IMR-90 (cell line): ENCODE measurements around the gene CD163. TPM values are rescaled to one million over a fixed set of nuclear protein-coding genes. Genes with fewer than 3 reads are reported as not detected.

Experiments
- ATAC-seq: fragments of 200-7000 bp; cut with Tn5 transposase; 2 replicates; pipeline ENCODE4 v1.9.1; 2020; ENCODE audit warnings: low read depth, mild to moderate bottlenecking, moderate library complexity
- BruUV-seq: library from RNA; stranded (reverse); fragments of 400-500 nt; replicated peaks from 2 replicates; lab custom pipeline; 2021; lab: Mats Ljungman, UMichigan
- CTCF ChIA-PET: fragments of 300-600 bp; formaldehyde crosslinking; extraction: SDS; loops from one replicate; lab custom pipeline; 2021; ENCODE audit warnings: antibody characterized with exemption; lab: Yijun Ruan, JAX
- POLR2A ChIA-PET: fragments of 300-600 bp; sonication (Branson Sonifier 250); formaldehyde crosslinking; loops from one replicate; lab custom pipeline; 2022; ENCODE audit warnings: antibody characterized with exemption; ENCODE audit not compliant: unreplicated experiment; lab: Charles Lee
- DNase-seq: peaks from one replicate; pipeline ENCODE4 v3.0.0; 2013
- H2AFZ ChIP-seq: replicated peaks from 2 replicates; pipeline ENCODE3; 2013; ENCODE audit warnings: low read length, mild to moderate bottlenecking; ENCODE audit not compliant: poor library complexity
- H2AK5ac ChIP-seq: 2 replicates; pipeline ENCODE4 v1.6.1; 2013; ENCODE audit warnings: low read depth, low read length, inconsistent platforms
- H2AK9ac ChIP-seq: replicated peaks from 2 replicates; pipeline ENCODE3; 2013; ENCODE audit warnings: mild to moderate bottlenecking, low read depth, low read length, moderate library complexity; ENCODE audit not compliant: poor library complexity
- H2BK120ac ChIP-seq: 2 replicates; pipeline ENCODE4 v1.6.1; 2013; ENCODE audit warnings: low read depth, low read length, inconsistent platforms
- H2BK15ac ChIP-seq: 3 replicates; pipeline ENCODE4 v1.6.1; 2013; ENCODE audit warnings: low read depth, low read length, inconsistent platforms
- H2BK20ac ChIP-seq: 2 replicates; pipeline ENCODE4 v1.6.1; 2013; ENCODE audit warnings: low read depth, mild to moderate bottlenecking, inconsistent platforms, low read length, moderate library complexity
- H2BK5ac ChIP-seq: 2 replicates; pipeline ENCODE4 v1.6.1; 2013; ENCODE audit warnings: mild to moderate bottlenecking, low read depth, low read length, inconsistent platforms; ENCODE audit not compliant: poor library complexity, severe bottlenecking
- H3K14ac ChIP-seq: replicated peaks from 2 replicates; pipeline ENCODE4 v1.6.1; 2013; ENCODE audit warnings: low read depth, low read length, inconsistent platforms
- H3K18ac ChIP-seq: 2 replicates; pipeline ENCODE4 v1.6.1; 2013; ENCODE audit warnings: low read depth, low read length, control low read depth
- H3K23ac ChIP-seq: 2 replicates; pipeline ENCODE4 v1.6.1; 2013; ENCODE audit warnings: low read depth, low read length, inconsistent platforms
- H3K27ac ChIP-seq: 2 replicates; pipeline ENCODE4 v1.5.1; 2013; ENCODE audit warnings: mild to moderate bottlenecking, control low read depth, low read length; ENCODE audit not compliant: insufficient read depth
- H3K27me3 ChIP-seq: 2 replicates; pipeline ENCODE4 v1.6.1; 2013; ENCODE audit warnings: low read length; ENCODE audit not compliant: control insufficient read depth, insufficient read depth
- H3K36me3 ChIP-seq: 2 replicates; pipeline ENCODE4 v1.6.1; 2013; ENCODE audit warnings: low read length, mixed read lengths; ENCODE audit not compliant: control insufficient read depth, insufficient read depth
- H3K4ac ChIP-seq: 2 replicates; pipeline ENCODE4 v1.6.1; 2013; ENCODE audit warnings: low read depth, low read length, inconsistent platforms
- H3K4me1 ChIP-seq: 2 replicates; pipeline ENCODE4 v1.6.1; 2013; ENCODE audit warnings: low read length, mixed read lengths; ENCODE audit not compliant: control insufficient read depth, insufficient read depth
- H3K4me2 ChIP-seq: 2 replicates; pipeline ENCODE4 v1.6.1; 2013; ENCODE audit warnings: low read depth, mild to moderate bottlenecking, control low read depth, low read length, moderate library complexity
- H3K4me3 ChIP-seq: 2 replicates; pipeline ENCODE4 v1.5.1; 2013; ENCODE audit warnings: low read depth, mild to moderate bottlenecking, control low read depth, low read length, moderate library complexity; ENCODE audit not compliant: insufficient read depth
- H3K56ac ChIP-seq: 2 replicates; pipeline ENCODE4 v1.6.1; 2013; ENCODE audit warnings: low read length, inconsistent platforms; ENCODE audit not compliant: insufficient read depth; ENCODE audit errors: extremely low read depth
- H3K79me1 ChIP-seq, 2 experiments: 2 replicates each; pipeline ENCODE4 v1.6.1; 2013; ENCODE audit warnings: low read length in 2 of 2, inconsistent platforms in 1 of 2, low read depth in 1 of 2
- H3K9ac ChIP-seq: 2 replicates; pipeline ENCODE4 v1.6.1; 2013; ENCODE audit warnings: low read depth, low read length, control low read depth
- H3K9me1 ChIP-seq: 2 replicates; pipeline ENCODE4 v1.6.1; 2013; ENCODE audit warnings: low read length, inconsistent platforms; ENCODE audit not compliant: insufficient read depth
- H3K9me3 ChIP-seq: 2 replicates; pipeline ENCODE4 v1.6.1; 2013; ENCODE audit warnings: low read length; ENCODE audit not compliant: control insufficient read depth, insufficient read depth
- H4K20me1 ChIP-seq: 2 replicates; pipeline ENCODE4 v1.6.1; 2013; ENCODE audit warnings: low read length, inconsistent platforms; ENCODE audit not compliant: insufficient read depth
- H4K5ac ChIP-seq: 2 replicates; pipeline ENCODE4 v1.6.1; 2013; ENCODE audit warnings: mild to moderate bottlenecking, low read depth, low read length, control low read depth
- H4K8ac ChIP-seq, 2 experiments: 2 replicates each; pipeline ENCODE4 v1.6.1; 2013; ENCODE audit warnings: low read depth in 2 of 2, low read length in 2 of 2, control low read depth in 1 of 2, inconsistent platforms in 1 of 2
- H4K91ac ChIP-seq: 2 replicates; pipeline ENCODE4 v1.6.1; 2013; ENCODE audit warnings: low read depth, low read length, inconsistent platforms; ENCODE audit not compliant: insufficient read depth
- CEBPB ChIP-seq: IDR thresholded peaks from 2 replicates; pipeline ENCODE4 v1.6.1; 2012; ENCODE audit warnings: low read depth, low read length, improper control_type of control experiment
- CHD1 ChIP-seq: IDR thresholded peaks from 2 replicates; pipeline ENCODE4 v1.6.1; 2012; ENCODE audit warnings: low read depth, low read length, improper control_type of control experiment
- CTCF ChIP-seq: conservative IDR thresholded peaks from 2 replicates; pipeline ENCODE4 v1.5.1; 2012; ENCODE audit warnings: mild to moderate bottlenecking, low read depth, low read length, improper control_type of control experiment
- ELK1 ChIP-seq: fragments of 150-350 bp; IDR thresholded peaks from 2 replicates; pipeline ENCODE4 v1.6.1; 2016; ENCODE audit warnings: low read depth, mild to moderate bottlenecking, low read length, moderate library complexity, borderline replicate concordance
- MAFK ChIP-seq: IDR thresholded peaks from 2 replicates; pipeline ENCODE4 v1.6.1; 2012; ENCODE audit warnings: low read depth, low read length, improper control_type of control experiment
- NFE2L2 ChIP-seq: fragments of 150-350 bp; IDR thresholded peaks from 2 replicates; pipeline ENCODE4 v1.6.1; 2016; ENCODE audit warnings: low read depth, mild to moderate bottlenecking, low read length
- RAD21 ChIP-seq: IDR thresholded peaks from 2 replicates; pipeline ENCODE4 v1.6.1; 2012; ENCODE audit warnings: low read length, improper control_type of control experiment
- RCOR1 ChIP-seq: IDR thresholded peaks from 2 replicates; pipeline ENCODE4 v1.6.1; 2012; ENCODE audit warnings: mild to moderate bottlenecking, low read length, improper control_type of control experiment; ENCODE audit not compliant: insufficient replicate concordance
- RFX5 ChIP-seq: IDR thresholded peaks from 2 replicates; pipeline ENCODE4 v1.8.0; 2012; ENCODE audit warnings: low read depth, mild to moderate bottlenecking, low read length, moderate library complexity
- SMC3 ChIP-seq: fragments of 150-350 bp; IDR thresholded peaks from 2 replicates; pipeline ENCODE4 v1.6.1; 2016; ENCODE audit warnings: low read depth, mild to moderate bottlenecking, antibody characterized with exemption, low read length, moderate library complexity
- WGBS, 2 experiments: methylation state at CpG; one replicate each; pipeline versions ENCODE4 v1.1.5 to v1.1.7; 2013; ENCODE audit warnings: missing lambda C conversion rate in 2 of 2; ENCODE audit not compliant: insufficient read length in 1 of 2; ENCODE audit errors: extremely low coverage in 2 of 2; 5-methylcytosine and 5-hydroxymethylcytosine counted together
- dilution Hi-C: fragments of 300-500 bp; cut with HindIII; formaldehyde crosslinking; loops from one replicate; pipeline ENCODE4 v1.14.3; 2018; ENCODE audit warnings: low sequenced_read_pairs; ENCODE audit not compliant: unreplicated experiment
- in situ Hi-C: fragments of 300-500 bp; cut with MboI; formaldehyde crosslinking; loops from 3 replicates; pipeline ENCODE4 v1.14.3; 2019; ENCODE audit warnings: low sequenced_read_pairs, inconsistent platforms, mixed read lengths
- intact Hi-C: fragments of 100-400 bp; cut with micrococcal nuclease; formaldehyde crosslinking; loops from 2 replicates; pipeline ENCODE4 v1.10.0; 2022
- polyA plus RNA-seq, 3 experiments: library from polyadenylated mRNA; depleted of rRNA; stranded (reverse); fragments of >200 nt; gene quantifications; 2 replicates each; pipeline ENCODE4 v1.2.3, GENCODE V29; 2012; ENCODE audit warnings: low replicate concordance in 1 of 3
- total RNA-seq: library from RNA; depleted of rRNA; stranded (reverse); fragments of >200 nt; gene quantifications from 2 replicates; pipeline ENCODE4 v1.2.3, GENCODE V29; 2012

CD163 gene
- total and polyA plus RNA-seq, 2 of the 4 experiments (the other 2 are of a cell fraction): not detected

- TF ChIP-seq RAD21 (no peak), SMC3 (no peak), CTCF (no peak), MAFK (no peak), ELK1 (no peak), CHD1 (no peak), RFX5 (no peak), NFE2L2 (no peak), RCOR1 (no peak), CEBPB (no peak)
- no peak overlapping the region for H4K5ac ChIP-seq
- no peak overlapping the region for H3K14ac ChIP-seq
- ChIA-PET CTCF (no interaction called here), POLR2A (no interaction called here)
- no peak overlapping the region for H4K8ac ChIP-seq
- H3K36me3 ChIP-seq: no peaks in the 10 kb centered on the region
- H3K4me3 ChIP-seq: no peak overlapping the region
- no peak overlapping the region for H2AK9ac ChIP-seq
- H3K9me3 ChIP-seq: 0 out of 2 replicates have a peak, but pooled peaks cover 3% of the 10 kb centered on the region
- no peak overlapping the region for H2BK15ac ChIP-seq
- no peak overlapping the region for H3K4ac ChIP-seq
- no peak overlapping the region for H2AK5ac ChIP-seq
- WGBS, 2 experiments: no CpG with 5 or more reads among the region's 1 CpG
- H3K27me3 ChIP-seq: no peaks in the 10 kb centered on the region
- in situ Hi-C loops (no loop called here), dilution Hi-C loops (no loop called here), intact Hi-C loops (no loop called here)
- H3K27ac ChIP-seq: no peak overlapping the region
- no peaks in the 10 kb centered on the region for H4K20me1 ChIP-seq
- no peak overlapping the region for H3K23ac ChIP-seq
- no TSS peak for BruUV-seq
- no peaks in the 10 kb centered on the region for H3K4me1 ChIP-seq
- H2BK120ac ChIP-seq: no peak overlapping the region
- H2BK20ac ChIP-seq: no peak overlapping the region
- H3K56ac ChIP-seq: no peak overlapping the region
- H3K9me1 ChIP-seq: no peaks in the 10 kb centered on the region
- no peaks in the 10 kb centered on the region for H3K79me1 ChIP-seq
- H3K9ac ChIP-seq: no peak overlapping the region
- H2AFZ ChIP-seq: no peak overlapping the region
- H3K18ac ChIP-seq: no peak overlapping the region
- H3K4me2 ChIP-seq: no peak overlapping the region
- DNase-seq (no peak), ATAC-seq (no peak)
- no peak overlapping the region for H2BK5ac ChIP-seq
- H4K91ac ChIP-seq: no peak overlapping the region
Measured at GRCh38 chr12:7441216-7441615, 62.4 kb downstream of the CD163 start.
